H9 (cell line): ENCODE measurements around the gene ZNF341. TPM values are rescaled to one million over a fixed set of nuclear protein-coding genes. Genes with fewer than 3 reads are reported as not detected.

Source experiments
- DNase-seq: peaks from one replicate; pipeline ENCODE4 v3.0.0-alpha.2; 2017
- H2AFZ ChIP-seq: one replicate; pipeline ENCODE4 v1.6.1; 2013; ENCODE audit warnings: mild to moderate bottlenecking, low read length, control low read depth, moderate library complexity
- H2AK5ac ChIP-seq: 2 replicates; pipeline ENCODE4 v1.6.1; 2013; ENCODE audit warnings: low read length, control low read depth, mixed read lengths; ENCODE audit not compliant: insufficient read length
- H2BK120ac ChIP-seq: one replicate; pipeline ENCODE4 v1.6.1; 2013; ENCODE audit warnings: low read depth, mild to moderate bottlenecking, low read length, control low read depth, inconsistent platforms; ENCODE audit not compliant: poor library complexity, severe bottlenecking
- H2BK12ac ChIP-seq: 2 replicates; pipeline ENCODE4 v1.6.1; 2013; ENCODE audit warnings: low read length, control low read depth, mixed read lengths, low read depth; ENCODE audit not compliant: insufficient read length
- H2BK15ac ChIP-seq: 2 replicates; pipeline ENCODE4 v1.6.1; 2013; ENCODE audit warnings: low read depth, low read length, control low read depth
- H2BK20ac ChIP-seq: one replicate; pipeline ENCODE4 v1.6.1; 2013; ENCODE audit warnings: low read depth, mild to moderate bottlenecking, low read length, control low read depth, inconsistent platforms; ENCODE audit not compliant: poor library complexity, severe bottlenecking
- H2BK5ac ChIP-seq: 2 replicates; pipeline ENCODE4 v1.6.1; 2013; ENCODE audit warnings: low read length, control low read depth, mixed read lengths; ENCODE audit not compliant: insufficient read length
- H3K14ac ChIP-seq: 2 replicates; pipeline ENCODE4 v1.6.1; 2013; ENCODE audit warnings: low read length, control low read depth; ENCODE audit not compliant: insufficient read depth
- H3K18ac ChIP-seq: 2 replicates; pipeline ENCODE4 v1.6.1; 2013; ENCODE audit warnings: low read depth, mild to moderate bottlenecking, mixed read lengths, low read length, control low read depth; ENCODE audit not compliant: insufficient read length
- H3K23ac ChIP-seq: 2 replicates; pipeline ENCODE4 v1.6.1; 2013; ENCODE audit warnings: low read length, control low read depth, mixed read lengths, low read depth; ENCODE audit not compliant: insufficient read length
- H3K23me2 ChIP-seq: 2 replicates; pipeline ENCODE4 v1.6.1; 2013; ENCODE audit warnings: low read depth, mild to moderate bottlenecking, mixed read lengths, low read length, control low read depth; ENCODE audit not compliant: insufficient read length, poor library complexity, severe bottlenecking
- H3K27ac ChIP-seq: 2 replicates; pipeline ENCODE4 v1.5.1; 2013; ENCODE audit warnings: low read length, control low read depth, mixed read lengths, low read depth; ENCODE audit not compliant: insufficient read length
- H3K27me3 ChIP-seq: 2 replicates; pipeline ENCODE4 v1.6.1; 2013; ENCODE audit warnings: low read length, control low read depth, inconsistent platforms; ENCODE audit not compliant: insufficient read depth
- H3K4ac ChIP-seq: 2 replicates; pipeline ENCODE4 v1.6.1; 2013; ENCODE audit warnings: low read depth, mild to moderate bottlenecking, control low read depth, inconsistent platforms, low read length, moderate library complexity
- H3K4me1 ChIP-seq: 2 replicates; pipeline ENCODE4 v1.6.1; 2013; ENCODE audit warnings: low read length, control low read depth, inconsistent platforms; ENCODE audit not compliant: insufficient read depth
- H3K4me2 ChIP-seq: 2 replicates; pipeline ENCODE4 v1.6.1; 2013; ENCODE audit warnings: low read length, control low read depth, mixed read lengths; ENCODE audit not compliant: insufficient read length, insufficient read depth
- H3K56ac ChIP-seq: 2 replicates; pipeline ENCODE4 v1.6.1; 2013; ENCODE audit warnings: low read depth, mild to moderate bottlenecking, mixed read lengths, low read length, control low read depth; ENCODE audit not compliant: insufficient read length
- H3K79me1 ChIP-seq: 2 replicates; pipeline ENCODE4 v1.6.1; 2013; ENCODE audit warnings: low read depth, mild to moderate bottlenecking, moderate library complexity, low read length, control low read depth, inconsistent platforms; ENCODE audit not compliant: insufficient read depth, poor library complexity, severe bottlenecking
- H3K79me2 ChIP-seq: 2 replicates; pipeline ENCODE4 v1.6.1; 2013; ENCODE audit warnings: low read length, control low read depth, inconsistent platforms; ENCODE audit not compliant: insufficient read depth
- H3K9ac ChIP-seq: 2 replicates; pipeline ENCODE4 v1.6.1; 2013; ENCODE audit warnings: low read length, control low read depth, mixed read lengths; ENCODE audit not compliant: insufficient read length; ENCODE audit errors: extremely low read depth
- H3K9me3 ChIP-seq: one replicate; pipeline ENCODE4 v1.6.1; 2013; ENCODE audit warnings: low read depth, low read length, inconsistent platforms; ENCODE audit not compliant: control insufficient read depth
- H3T11ph ChIP-seq: one replicate; pipeline ENCODE4 v1.6.1; 2013; ENCODE audit warnings: mild to moderate bottlenecking, low read length, control low read depth, inconsistent platforms
- H4K20me1 ChIP-seq: one replicate; pipeline ENCODE4 v1.6.1; 2013; ENCODE audit not compliant: control insufficient read depth, insufficient read length, insufficient read depth
- H4K5ac ChIP-seq: 2 replicates; pipeline ENCODE4 v1.6.1; 2013; ENCODE audit warnings: low read depth, mild to moderate bottlenecking, mixed read lengths, low read length, control low read depth; ENCODE audit not compliant: insufficient read length
- H4K8ac ChIP-seq: replicated peaks from 2 replicates; pipeline ENCODE4 v1.6.1; 2013; ENCODE audit warnings: low read length, control low read depth, mixed read lengths, low read depth; ENCODE audit not compliant: insufficient read length
- H4K91ac ChIP-seq: 2 replicates; pipeline ENCODE4 v1.6.1; 2013; ENCODE audit warnings: low read depth, mild to moderate bottlenecking, moderate library complexity, mixed read lengths, low read length, control low read depth; ENCODE audit not compliant: insufficient read length
- H3K27ac Mint-ChIP-seq, 3 experiments: 2 replicates in 2 of 3; 3 replicates in 1 of 3; pipeline ENCODE4 v1.8.0; 2020 to 2021; ENCODE audit warnings: mixed read lengths in 3 of 3, mild to moderate bottlenecking in 1 of 3, moderate library complexity in 1 of 3
- H3K27me3 Mint-ChIP-seq: 2 replicates; pipeline ENCODE4 v1.8.0; 2021; ENCODE audit warnings: low read depth, mild to moderate bottlenecking, moderate library complexity, mixed read lengths
- H3K36me3 Mint-ChIP-seq, 3 experiments: 2 replicates in 2 of 3; 3 replicates in 1 of 3; pipeline ENCODE4 v1.8.0; 2020 to 2021; ENCODE audit warnings: low read depth in 3 of 3, mixed read lengths in 3 of 3; ENCODE audit not compliant: insufficient read depth in 1 of 3
- H3K4me1 Mint-ChIP-seq, 2 experiments: 2 replicates each; pipeline ENCODE4 v1.8.0; 2020; ENCODE audit warnings: mixed read lengths in 2 of 2
- H3K4me3 Mint-ChIP-seq, 2 experiments: 2 replicates in 1 of 2; 3 replicates in 1 of 2; pipeline ENCODE4 v1.8.0; 2020 to 2021; ENCODE audit warnings: mild to moderate bottlenecking in 2 of 2, mixed read lengths in 2 of 2, moderate library complexity in 1 of 2
- H3K9me3 Mint-ChIP-seq, 2 experiments: 2 replicates in 1 of 2; 3 replicates in 1 of 2; pipeline ENCODE4 v1.8.0; 2020; ENCODE audit warnings: mild to moderate bottlenecking in 2 of 2, mixed read lengths in 2 of 2, moderate library complexity in 1 of 2
- WGBS: extraction: QIAGEN DNeasy Blood & Tissue Kit; methylation state at CpG from one replicate; pipeline ENCODE4 v1.1.7; 2013; ENCODE audit warnings: missing lambda C conversion rate, low lambda C conversion rate, mixed read lengths; ENCODE audit not compliant: insufficient read length; ENCODE audit errors: extremely low coverage; 5-methylcytosine and 5-hydroxymethylcytosine counted together
- total RNA-seq: library from RNA; stranded (reverse); gene quantifications from 2 replicates; pipeline ENCODE4 v1.2.1, GENCODE V29; 2021
- TF ChIP-seq, protein P1 (sequence below): fragments of 200-600 bp; sonication (generic); conservative IDR thresholded peaks from 3 replicates; pipeline ENCODE4 v1.8.0; 2021; ENCODE audit warnings: antibody characterized with exemption, mild to moderate bottlenecking

ZNF341 gene
- total RNA-seq, 1 experiment from 2014 or later = 5.2 TPM

DNA sequence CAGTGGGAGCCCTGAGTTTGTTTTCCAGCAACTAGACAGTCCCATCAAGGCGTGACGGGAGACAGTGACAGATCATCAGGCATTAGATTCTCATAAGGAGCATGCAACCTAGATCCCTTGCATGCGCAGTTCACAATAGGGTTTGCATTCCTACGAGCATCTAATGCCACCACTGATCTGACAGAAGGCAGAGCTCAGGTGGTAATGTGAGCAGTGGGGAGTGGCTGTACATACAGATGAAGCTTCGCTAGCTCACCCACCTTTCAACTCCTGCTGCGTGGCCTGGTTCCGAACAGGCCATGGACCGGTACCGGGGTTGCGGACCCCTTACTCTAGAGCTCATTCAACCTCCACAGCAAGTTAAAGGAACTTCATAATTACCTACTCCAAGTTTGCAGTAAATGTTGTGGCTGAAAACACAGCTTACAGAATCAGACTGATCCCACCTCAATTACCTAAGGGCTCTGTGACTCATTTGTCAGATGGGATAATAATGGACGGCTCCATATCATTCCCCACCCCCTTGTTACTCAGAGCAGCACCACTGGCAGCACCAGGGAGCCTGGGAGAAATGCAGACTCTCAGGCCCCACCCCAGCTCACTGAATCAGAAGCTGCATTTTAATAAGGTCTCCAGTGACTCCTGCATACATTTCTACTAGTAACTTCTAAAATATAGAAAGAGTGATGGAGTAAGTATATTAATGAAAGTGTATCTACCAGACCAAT is 27.4 kb upstream of the ZNF341 start:
- Mint-ChIP-seq H3K27me3 (peaks cover 7% of the 10 kb centered on the region; the same call in 1 of the 2 replicates), H3K9me3 (peaks cover 17 to 23% of the 10 kb centered on the region in 2 experiments), H3K36me3 (peaks cover 8 to 18% (median 8%) of the 10 kb centered on the region in 3 experiments; a peak in 6 of 7 replicates), H3K4me3 (no peak overlapping the region), H3K27ac (no peak overlapping the region), H3K4me1 (peaks cover 3 to 5% of the 10 kb centered on the region in 2 experiments)
- no peak overlapping the region for H2BK15ac ChIP-seq
- H3K27me3 ChIP-seq = no peaks in the 10 kb centered on the region
- no peak overlapping the region for H2BK12ac ChIP-seq
- no peak overlapping the region for H3K14ac ChIP-seq
- no peak overlapping the region for H3K4ac ChIP-seq
- H2BK5ac ChIP-seq = no peak overlapping the region
- H3K79me1 ChIP-seq = no peaks in the 10 kb centered on the region
- no peak overlapping the region for H2AFZ ChIP-seq
- H3K23ac ChIP-seq = no peak overlapping the region
- TF ChIP-seq, protein P1, sequence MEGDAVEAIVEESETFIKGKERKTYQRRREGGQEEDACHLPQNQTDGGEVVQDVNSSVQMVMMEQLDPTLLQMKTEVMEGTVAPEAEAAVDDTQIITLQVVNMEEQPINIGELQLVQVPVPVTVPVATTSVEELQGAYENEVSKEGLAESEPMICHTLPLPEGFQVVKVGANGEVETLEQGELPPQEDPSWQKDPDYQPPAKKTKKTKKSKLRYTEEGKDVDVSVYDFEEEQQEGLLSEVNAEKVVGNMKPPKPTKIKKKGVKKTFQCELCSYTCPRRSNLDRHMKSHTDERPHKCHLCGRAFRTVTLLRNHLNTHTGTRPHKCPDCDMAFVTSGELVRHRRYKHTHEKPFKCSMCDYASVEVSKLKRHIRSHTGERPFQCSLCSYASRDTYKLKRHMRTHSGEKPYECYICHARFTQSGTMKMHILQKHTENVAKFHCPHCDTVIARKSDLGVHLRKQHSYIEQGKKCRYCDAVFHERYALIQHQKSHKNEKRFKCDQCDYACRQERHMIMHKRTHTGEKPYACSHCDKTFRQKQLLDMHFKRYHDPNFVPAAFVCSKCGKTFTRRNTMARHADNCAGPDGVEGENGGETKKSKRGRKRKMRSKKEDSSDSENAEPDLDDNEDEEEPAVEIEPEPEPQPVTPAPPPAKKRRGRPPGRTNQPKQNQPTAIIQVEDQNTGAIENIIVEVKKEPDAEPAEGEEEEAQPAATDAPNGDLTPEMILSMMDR = no peak
- H3K56ac ChIP-seq = no peak overlapping the region
- H4K91ac ChIP-seq = no peak overlapping the region
- no peaks in the 10 kb centered on the region for H3K4me1 ChIP-seq
- H3K79me2 ChIP-seq = no peaks in the 10 kb centered on the region
- H3T11ph ChIP-seq = no peak overlapping the region
- no peak overlapping the region for H2BK120ac ChIP-seq
- H3K18ac ChIP-seq = no peak overlapping the region
- DNase-seq = no peak
- no peak overlapping the region for H2AK5ac ChIP-seq
- no peak overlapping the region for H3K9ac ChIP-seq
- H2BK20ac ChIP-seq = no peak overlapping the region
- H4K5ac ChIP-seq = no peak overlapping the region
- no CpG with 5 or more reads among the region's 11 CpGs for WGBS
- H4K8ac ChIP-seq = no peak overlapping the region
- H3K4me2 ChIP-seq = no peak overlapping the region
- H4K20me1 ChIP-seq = no peaks in the 10 kb centered on the region
- no peak overlapping the region for H3K27ac ChIP-seq
- H3K9me3 ChIP-seq = no peaks in the 10 kb centered on the region
- no peaks in the 10 kb centered on the region for H3K23me2 ChIP-seq
